CD14-positive monocyte (primary cell): ENCODE results near the gene GOLPH3. TPM values are rescaled to one million over a fixed set of nuclear protein-coding genes. Genes with fewer than 3 reads are reported as not detected.

ENCODE experiments used
- DNase-seq, 3 donors: peaks; one replicate each; pipeline ENCODE4 v3.0.0-alpha.2; 2011 to 2022
- H2AFZ ChIP-seq: 2 replicates; pipeline ENCODE4 v1.6.0; 2012; ENCODE audit warnings: mild to moderate bottlenecking, low read depth, low read length, inconsistent platforms; ENCODE audit not compliant: insufficient read depth, poor library complexity, severe bottlenecking
- H3K27ac ChIP-seq, 2 donors: 1 replicate in 1 of 2; 2 replicates in 1 of 2; pipeline ENCODE4 v1.5.1; 2012 to 2013; ENCODE audit warnings: low read length in 2 of 2, control low read depth in 1 of 2, inconsistent platforms in 1 of 2, low read depth in 1 of 2, mild to moderate bottlenecking in 1 of 2
- H3K27me3 ChIP-seq, 2 donors: one replicate each; pipeline versions ENCODE4 v1.6.0 to v1.6.1; 2011 to 2013; ENCODE audit warnings: low read length in 2 of 2; ENCODE audit not compliant: control insufficient read depth in 2 of 2, insufficient read depth in 2 of 2
- H3K36me3 ChIP-seq, 2 donors: replicated peaks in 1 of 2; 1 replicate in 1 of 2; 2 replicates in 1 of 2; pipeline versions ENCODE4 v1.5.1 to v1.6.1; 2012 to 2013; ENCODE audit warnings: low read length in 2 of 2, control low read depth in 1 of 2, inconsistent platforms in 1 of 2, mild to moderate bottlenecking in 1 of 2; ENCODE audit not compliant: insufficient read depth in 2 of 2, control insufficient read depth in 1 of 2
- H3K4me1 ChIP-seq, 2 donors: 1 replicate in 1 of 2; 2 replicates in 1 of 2; pipeline versions ENCODE4 v1.5.1 to v1.6.1; 2012 to 2013; ENCODE audit warnings: low read length in 2 of 2, control low read depth in 1 of 2, inconsistent platforms in 1 of 2, mild to moderate bottlenecking in 1 of 2, moderate library complexity in 1 of 2; ENCODE audit not compliant: insufficient read depth in 2 of 2, control insufficient read depth in 1 of 2
- H3K4me2 ChIP-seq: replicated peaks from 2 replicates; pipeline ENCODE3; 2012; ENCODE audit warnings: low read length, moderate library complexity, mild to moderate bottlenecking; ENCODE audit not compliant: poor library complexity, severe bottlenecking; ENCODE audit errors: extremely low read depth
- H3K4me3 ChIP-seq, 3 experiments: fragments of 200-600 bp in 1 of 3; sonication (generic) in 1 of 3; replicated peaks in 1 of 3; 1 replicate in 2 of 3; 2 replicates in 1 of 3; pipeline ENCODE4 v1.5.1; 2011 to 2013; ENCODE audit warnings: low read length in 3 of 3, mild to moderate bottlenecking in 3 of 3, control low read depth in 2 of 3, low read depth in 2 of 3, inconsistent platforms in 1 of 3, moderate library complexity in 1 of 3
- H3K79me2 ChIP-seq: 2 replicates; pipeline ENCODE4 v1.6.0; 2012; ENCODE audit warnings: mild to moderate bottlenecking, control low read depth, inconsistent platforms, low read length, moderate library complexity; ENCODE audit not compliant: insufficient read depth
- H3K9ac ChIP-seq: 2 replicates; pipeline ENCODE4 v1.6.0; 2017; ENCODE audit warnings: low read length, mild to moderate bottlenecking; ENCODE audit not compliant: insufficient read depth, poor library complexity, severe bottlenecking
- H3K9me3 ChIP-seq, 2 donors: replicated peaks in 1 of 2; 1 replicate in 1 of 2; 2 replicates in 1 of 2; pipeline versions ENCODE4 v1.5.1 to v1.6.1; 2012 to 2013; ENCODE audit warnings: low read length in 2 of 2, control low read depth in 1 of 2; ENCODE audit not compliant: control insufficient read depth in 1 of 2, insufficient read depth in 1 of 2
- H4K20me1 ChIP-seq: 2 replicates; pipeline ENCODE4 v1.6.0; 2012; ENCODE audit warnings: mild to moderate bottlenecking, low read length, control low read depth, moderate library complexity; ENCODE audit not compliant: insufficient read depth
- H3K27ac Mint-ChIP-seq, 7 donors: one replicate each; pipeline ENCODE4 v1.8.0; 2020; ENCODE audit warnings: mild to moderate bottlenecking in 7 of 7, mixed read lengths in 7 of 7, moderate library complexity in 6 of 7, inconsistent platforms in 2 of 7
- H3K27me3 Mint-ChIP-seq, 3 donors: one replicate each; pipeline ENCODE4 v1.8.0; 2021 to 2022; ENCODE audit warnings: low read depth in 3 of 3, mild to moderate bottlenecking in 3 of 3, mixed read lengths in 3 of 3, moderate library complexity in 3 of 3, inconsistent platforms in 1 of 3
- H3K36me3 Mint-ChIP-seq, 2 donors: one replicate each; pipeline ENCODE4 v1.8.0; 2020; ENCODE audit warnings: mixed read lengths in 2 of 2, inconsistent platforms in 1 of 2, mild to moderate bottlenecking in 1 of 2
- H3K4me1 Mint-ChIP-seq: one replicate; pipeline ENCODE4 v1.8.0; 2020; ENCODE audit warnings: mild to moderate bottlenecking, mixed read lengths
- H3K4me3 Mint-ChIP-seq, 2 donors: one replicate each; pipeline ENCODE4 v1.8.0; 2020; ENCODE audit warnings: mild to moderate bottlenecking in 2 of 2, mixed read lengths in 2 of 2, moderate library complexity in 1 of 2
- H3K9me3 Mint-ChIP-seq, 7 donors: one replicate each; pipeline ENCODE4 v1.8.0; 2020 to 2022; ENCODE audit warnings: mixed read lengths in 7 of 7, mild to moderate bottlenecking in 6 of 7, moderate library complexity in 6 of 7, inconsistent platforms in 2 of 7
- WGBS: methylation state at CpG from one replicate; pipeline ENCODE4 v1.1.5; 2013; ENCODE audit warnings: missing lambda C conversion rate; ENCODE audit not compliant: insufficient coverage; 5-methylcytosine and 5-hydroxymethylcytosine counted together
- intact Hi-C, 2 donors: fragments of 100-400 bp; cut with micrococcal nuclease; formaldehyde crosslinking; loops; one replicate each; pipeline versions ENCODE4 v1.15.0 to v1.15.1; 2023
- polyA plus RNA-seq, 3 donors: library from polyadenylated mRNA; depleted of rRNA in 1 of 3; unstranded in 2 of 3; stranded (reverse) in 1 of 3; fragments of 300-500 nt in 2 of 3; fragments of >200 nt in 1 of 3; fragmentation: Illumina TruSeq in 2 of 3; gene quantifications; 1 replicate in 2 of 3; 2 replicates in 1 of 3; pipeline ENCODE4 v1.2.3, GENCODE V29; 2012 to 2021
- TF ChIP-seq, protein P1 (sequence below): fragments of 200-600 bp; IDR thresholded peaks from one replicate; pipeline ENCODE4 v1.8.0; 2022; ENCODE audit warnings: antibody characterized with exemption, mild to moderate bottlenecking

Gene GOLPH3
- polyA plus RNA-seq, 3 donors: 25.1 to 108 (median 105) TPM

GRCh38 chr5:32182463-32183063 lies 8.4 kb upstream of the GOLPH3 start:
- Histone ChIP-seq H3K27ac (no peak overlapping the region), H3K9ac (no peak overlapping the region), H4K20me1 (no peaks in the 10 kb centered on the region), H3K4me1 (peaks cover 6 to 8% of the 10 kb centered on the region in 2 donors), H3K27me3 (no peaks in the 10 kb centered on the region), H3K4me3 (no peak overlapping the region), H3K36me3 (no peaks in the 10 kb centered on the region), H3K79me2 (no peaks in the 10 kb centered on the region), H3K4me2 (peak overlapping the region; percentile 11), H2AFZ (no peak overlapping the region), H3K9me3 (no peaks in the 10 kb centered on the region)
- DNase-seq: peak in 1 of 3 donors; percentile 18
- Mint-ChIP-seq H3K9me3 (peaks cover 0 to 4% (median 3%) of the 10 kb centered on the region in 7 donors), H3K36me3 (no peaks in the 10 kb centered on the region), H3K27ac (peak overlapping the region in 2 of 7 donors; percentile 11 to 48), H3K27me3 (peaks cover 0 to 6% (median 2%) of the 10 kb centered on the region in 3 donors), H3K4me1 (peaks cover 16% of the 10 kb centered on the region), H3K4me3 (no peak overlapping the region)
- TF ChIP-seq, protein P1, sequence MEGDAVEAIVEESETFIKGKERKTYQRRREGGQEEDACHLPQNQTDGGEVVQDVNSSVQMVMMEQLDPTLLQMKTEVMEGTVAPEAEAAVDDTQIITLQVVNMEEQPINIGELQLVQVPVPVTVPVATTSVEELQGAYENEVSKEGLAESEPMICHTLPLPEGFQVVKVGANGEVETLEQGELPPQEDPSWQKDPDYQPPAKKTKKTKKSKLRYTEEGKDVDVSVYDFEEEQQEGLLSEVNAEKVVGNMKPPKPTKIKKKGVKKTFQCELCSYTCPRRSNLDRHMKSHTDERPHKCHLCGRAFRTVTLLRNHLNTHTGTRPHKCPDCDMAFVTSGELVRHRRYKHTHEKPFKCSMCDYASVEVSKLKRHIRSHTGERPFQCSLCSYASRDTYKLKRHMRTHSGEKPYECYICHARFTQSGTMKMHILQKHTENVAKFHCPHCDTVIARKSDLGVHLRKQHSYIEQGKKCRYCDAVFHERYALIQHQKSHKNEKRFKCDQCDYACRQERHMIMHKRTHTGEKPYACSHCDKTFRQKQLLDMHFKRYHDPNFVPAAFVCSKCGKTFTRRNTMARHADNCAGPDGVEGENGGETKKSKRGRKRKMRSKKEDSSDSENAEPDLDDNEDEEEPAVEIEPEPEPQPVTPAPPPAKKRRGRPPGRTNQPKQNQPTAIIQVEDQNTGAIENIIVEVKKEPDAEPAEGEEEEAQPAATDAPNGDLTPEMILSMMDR: no peak
- intact Hi-C loops: no loop called here
- 19% methylated on average over 3 of the region's 5 CpGs for WGBS

DNA sequence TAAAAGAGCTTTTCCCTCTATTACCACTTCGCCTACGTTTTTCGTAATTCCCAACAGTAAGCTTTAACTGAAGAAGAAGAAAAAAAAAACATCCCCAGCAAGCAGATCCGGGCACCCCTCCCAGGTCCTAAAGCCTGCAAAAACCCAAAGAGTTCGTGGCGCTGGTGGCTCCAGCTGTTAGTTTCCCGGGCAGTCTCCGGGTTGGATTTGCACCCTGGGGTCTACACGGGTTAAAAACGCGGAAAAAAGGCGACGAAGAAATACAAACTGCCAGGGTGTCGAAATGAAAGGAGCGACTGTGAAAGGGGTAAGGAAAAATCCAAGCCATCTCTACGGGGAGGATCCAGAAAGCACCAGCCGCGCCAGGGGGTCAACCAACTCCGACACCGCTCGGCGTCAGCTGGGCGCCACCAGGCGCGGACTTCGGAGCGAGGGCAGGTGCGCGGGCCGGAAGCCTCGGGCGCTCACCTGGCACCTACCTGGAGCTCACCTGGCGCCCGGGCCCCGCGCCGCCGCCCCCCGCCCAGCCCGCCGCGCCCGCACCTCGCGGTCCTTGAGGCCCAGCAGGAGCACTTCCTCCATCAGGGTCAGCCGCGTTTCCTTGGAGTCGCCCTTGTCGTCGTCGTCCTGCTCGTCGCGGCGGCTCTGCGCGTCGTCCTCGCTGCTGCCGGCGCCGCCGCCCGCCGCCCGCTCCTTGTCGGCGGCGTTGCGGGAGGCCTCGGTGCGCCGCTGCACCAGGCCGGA lies 680 bp downstream of the GOLPH3 start:
- no peaks in the 10 kb centered on the region for H3K9me3 ChIP-seq
- peak overlapping the region; percentile 94 for H3K4me2 ChIP-seq
- Mint-ChIP-seq H3K9me3 (peaks cover 0 to 4% (median 0%) of the 10 kb centered on the region in 7 donors), H3K4me3 (peak overlapping the region; percentile 98 to 100), H3K36me3 (peaks cover 23 to 34% of the 10 kb centered on the region in 2 donors), H3K27me3 (no peaks in the 10 kb centered on the region), H3K4me1 (peaks cover 45% of the 10 kb centered on the region), H3K27ac (peak overlapping the region; percentile 95 to 99 (median 97))
- peak; percentile 43 to 66 (median 48) for DNase-seq
- 0% methylated on average over 71 of the region's 74 CpGs for WGBS
- intact Hi-C loops: loop anchor here (5.0 to 10.0 kb wide), 6 partner anchors 59 to 411 kb away; partner anchors contain the start of genes SUB1 (in 2 of the 2), MTMR12 (in 1 of the 2) and ZFR (in 1 of the 2)
- H3K9ac ChIP-seq: peak overlapping the region; percentile 100
- TF ChIP-seq, protein P1: no peak
- peaks cover 47% of the 10 kb centered on the region for H4K20me1 ChIP-seq
- H3K4me3 ChIP-seq: peak overlapping the region; percentile 65 to 95 (median 70)
- H3K27me3 ChIP-seq: no peaks in the 10 kb centered on the region
- peaks cover 35 to 43% of the 10 kb centered on the region in 2 donors for H3K4me1 ChIP-seq
- H2AFZ ChIP-seq: peak overlapping the region; percentile 100
- peaks cover 14 to 27% of the 10 kb centered on the region in 2 donors for H3K36me3 ChIP-seq
- peaks cover 65% of the 10 kb centered on the region for H3K79me2 ChIP-seq
- peak overlapping the region; percentile 77 to 98 for H3K27ac ChIP-seq
